NCI-H1417 treated with DMSO at 0.1 percent for 48 hours (cell line): ENCODE data around the gene ACTRT2.

Experiments
- DNase-seq: peaks from one replicate; lab custom pipeline; 2025; lab: John Stamatoyannopoulos, UW

ACTRT2 gene

DNA sequence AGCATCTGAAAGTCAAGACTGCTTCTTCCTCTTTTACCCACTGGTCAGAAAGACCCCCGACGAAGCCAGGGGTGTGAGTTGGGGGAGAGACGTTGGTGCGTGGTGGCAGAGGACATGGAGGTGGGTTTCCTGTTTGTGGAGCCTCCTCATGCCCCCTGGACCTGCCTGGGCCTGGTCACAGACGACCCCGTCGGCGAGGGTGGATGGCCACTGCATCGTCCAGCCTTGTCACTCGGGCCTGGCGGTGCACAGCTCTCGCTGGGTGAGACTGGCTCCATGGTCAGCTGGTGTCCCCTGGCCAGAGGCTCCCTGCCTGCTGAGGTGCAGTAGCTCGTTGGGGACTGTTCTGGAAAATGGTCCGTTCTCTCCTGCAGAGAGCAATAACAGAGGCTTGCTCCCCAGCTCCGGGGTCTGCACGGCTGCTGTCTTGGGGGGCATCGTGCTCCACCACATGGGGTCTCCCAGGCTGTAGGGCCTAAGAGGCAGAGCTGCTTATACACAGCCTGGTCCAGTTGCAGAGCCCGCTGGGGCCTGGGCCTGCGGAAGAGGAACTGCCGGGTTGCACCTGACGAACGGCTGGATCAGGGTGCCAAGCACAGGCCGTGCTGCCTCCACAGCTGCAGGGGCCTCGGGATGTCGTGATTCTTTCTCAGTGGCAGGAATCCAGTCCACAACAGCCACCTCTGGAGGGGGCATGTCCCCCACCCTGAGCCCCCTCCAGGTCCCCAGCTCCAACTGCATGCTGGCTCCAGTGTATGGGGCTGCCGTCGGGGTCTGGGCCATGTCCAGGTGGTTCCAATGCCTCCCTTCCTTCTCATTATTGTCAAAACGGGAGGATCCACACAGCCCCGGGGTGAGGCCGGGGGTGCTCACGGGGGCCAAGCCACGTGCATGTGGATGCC, 18.0 kb upstream of the ACTRT2 start:
- DNase-seq, result no peak

DNA sequence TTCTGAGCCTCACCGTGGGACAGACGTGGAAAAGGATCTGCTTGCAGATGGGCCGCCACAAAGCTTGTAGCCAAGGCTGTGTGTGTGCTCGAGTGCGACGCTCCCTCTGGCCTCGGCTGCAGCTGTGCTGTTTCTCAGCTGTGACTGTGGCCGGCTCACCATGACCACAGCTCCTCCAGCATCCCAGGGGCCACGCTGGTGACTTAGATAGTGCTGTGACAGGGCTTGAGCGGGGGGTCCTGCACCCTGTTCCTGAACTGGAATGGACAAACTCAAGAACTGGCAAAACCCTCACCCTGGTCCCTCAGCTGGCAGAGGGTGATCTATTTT, 17.4 kb upstream of the ACTRT2 start:
- DNase-seq, result no peak

GRCh38 chr1:3004285-3005205, 16.7 kb upstream of the ACTRT2 start:
- no peak for DNase-seq

- DNase-seq, result no peak
Observed at GRCh38 chr1:3005771-3006170, 15.5 kb upstream of the ACTRT2 start.

GRCh38 chr1:3007298-3008147, 13.7 kb upstream of the ACTRT2 start:
- DNase-seq, result no peak

- no peak for DNase-seq
Observed at GRCh38 chr1:3009021-3009420, 12.2 kb upstream of the ACTRT2 start.

- no peak for DNase-seq
Observed at GRCh38 chr1:3009556-3009955, 11.7 kb upstream of the ACTRT2 start.

GRCh38 chr1:3011127-3011526, 10.1 kb upstream of the ACTRT2 start:
- no peak for DNase-seq

DNA sequence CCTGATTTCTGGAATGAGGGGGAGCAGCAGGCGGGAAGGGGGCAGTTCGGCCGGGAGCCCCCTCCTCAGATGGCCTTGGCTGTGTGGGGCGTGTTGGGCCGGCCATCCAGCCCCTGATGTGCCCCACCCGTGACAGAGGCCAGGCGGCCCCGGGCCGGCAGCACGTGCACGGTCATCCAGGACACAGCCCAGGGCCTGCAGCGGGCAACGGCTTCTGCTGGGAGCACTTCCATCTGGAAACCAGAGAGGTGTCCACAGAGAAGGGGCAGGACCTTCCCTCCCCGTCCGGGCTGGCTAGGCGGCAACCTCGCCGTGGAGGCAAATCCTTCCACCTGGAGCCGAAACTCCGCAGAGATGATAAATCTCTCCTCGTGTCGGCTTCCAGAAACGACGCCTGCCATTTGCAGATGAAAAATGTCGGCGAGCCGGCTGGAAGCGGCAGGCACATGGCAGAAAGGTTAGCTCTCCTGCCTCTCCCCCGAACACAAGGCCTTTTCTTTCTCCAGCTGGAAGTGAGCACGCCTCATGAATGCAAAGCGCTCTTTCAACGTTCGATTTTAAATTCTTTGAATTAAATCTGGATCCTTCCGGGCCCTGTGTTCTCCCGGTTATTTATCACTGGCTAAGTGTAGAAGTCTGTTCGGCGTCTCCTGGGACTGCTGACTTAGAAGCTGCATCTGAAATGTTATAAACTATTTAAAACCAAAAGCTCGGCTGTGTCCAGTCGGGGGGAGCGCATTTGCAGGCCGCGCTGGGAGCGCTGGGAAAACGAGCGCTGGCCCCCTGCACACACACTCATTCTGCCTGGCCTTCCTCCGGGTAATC, 9.4 kb upstream of the ACTRT2 start:
- DNase-seq, result no peak

- no peak for DNase-seq
Observed at GRCh38 chr1:3012456-3013291, 8.6 kb upstream of the ACTRT2 start.

DNA sequence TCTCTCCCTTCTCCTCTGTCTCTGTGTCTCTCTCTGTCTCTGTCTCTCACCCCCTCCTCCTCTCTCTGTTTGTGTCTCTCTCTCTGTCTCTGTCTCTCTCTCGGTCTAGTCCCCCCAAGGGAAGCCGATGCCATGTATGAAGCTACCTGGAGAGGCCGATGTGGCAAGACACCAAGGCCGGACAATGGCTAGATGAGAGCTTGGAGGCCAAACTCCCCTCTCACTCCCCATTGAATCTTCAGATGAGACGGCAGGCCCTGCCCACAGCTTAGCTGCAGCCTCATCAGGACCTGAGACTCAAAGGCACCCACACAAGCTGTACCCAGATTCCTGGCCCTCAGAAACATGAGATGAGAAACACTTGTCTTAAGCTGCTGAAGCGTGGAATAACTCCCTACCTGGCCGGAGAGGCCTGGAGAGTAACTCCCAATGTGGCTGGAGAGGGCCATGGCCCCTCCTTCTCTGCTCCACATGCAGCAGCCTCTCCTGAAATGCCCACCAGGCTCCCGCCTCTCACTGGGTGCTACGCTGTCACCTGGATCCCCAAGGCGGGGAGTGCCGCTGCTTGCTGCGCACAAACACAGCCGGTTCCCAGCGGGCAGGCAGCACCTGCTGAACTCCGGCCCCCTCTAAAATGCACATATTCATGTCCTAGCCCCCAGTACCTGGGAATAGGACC, 7.8 kb upstream of the ACTRT2 start:
- no peak for DNase-seq

- no peak for DNase-seq
Observed at GRCh38 chr1:3014050-3014440, 7.2 kb upstream of the ACTRT2 start.

- no peak for DNase-seq
Observed at GRCh38 chr1:3014443-3015268, 6.6 kb upstream of the ACTRT2 start.

- no peak for DNase-seq
Observed at GRCh38 chr1:3015269-3015635, 6.0 kb upstream of the ACTRT2 start.

DNA sequence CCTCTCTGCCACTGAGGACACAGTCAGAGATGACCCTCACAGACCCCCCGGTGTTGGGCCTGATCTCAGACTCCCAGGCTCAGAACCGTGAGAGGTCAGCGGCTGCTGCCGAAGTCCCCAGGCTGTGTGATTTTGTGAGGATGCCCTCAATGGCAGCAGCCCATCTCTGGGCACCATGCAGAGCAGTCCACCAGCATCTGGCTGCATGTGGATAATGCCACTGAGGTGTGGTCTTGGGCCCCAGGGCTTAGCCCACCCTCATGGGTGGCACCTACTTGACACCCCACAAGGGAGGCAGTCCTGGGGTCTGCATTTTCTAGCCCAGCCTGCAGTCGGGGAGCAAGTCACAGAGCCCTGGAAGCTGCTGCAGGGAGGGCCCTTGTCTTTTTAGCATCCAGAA, 5.5 kb upstream of the ACTRT2 start:
- no peak for DNase-seq

DNA sequence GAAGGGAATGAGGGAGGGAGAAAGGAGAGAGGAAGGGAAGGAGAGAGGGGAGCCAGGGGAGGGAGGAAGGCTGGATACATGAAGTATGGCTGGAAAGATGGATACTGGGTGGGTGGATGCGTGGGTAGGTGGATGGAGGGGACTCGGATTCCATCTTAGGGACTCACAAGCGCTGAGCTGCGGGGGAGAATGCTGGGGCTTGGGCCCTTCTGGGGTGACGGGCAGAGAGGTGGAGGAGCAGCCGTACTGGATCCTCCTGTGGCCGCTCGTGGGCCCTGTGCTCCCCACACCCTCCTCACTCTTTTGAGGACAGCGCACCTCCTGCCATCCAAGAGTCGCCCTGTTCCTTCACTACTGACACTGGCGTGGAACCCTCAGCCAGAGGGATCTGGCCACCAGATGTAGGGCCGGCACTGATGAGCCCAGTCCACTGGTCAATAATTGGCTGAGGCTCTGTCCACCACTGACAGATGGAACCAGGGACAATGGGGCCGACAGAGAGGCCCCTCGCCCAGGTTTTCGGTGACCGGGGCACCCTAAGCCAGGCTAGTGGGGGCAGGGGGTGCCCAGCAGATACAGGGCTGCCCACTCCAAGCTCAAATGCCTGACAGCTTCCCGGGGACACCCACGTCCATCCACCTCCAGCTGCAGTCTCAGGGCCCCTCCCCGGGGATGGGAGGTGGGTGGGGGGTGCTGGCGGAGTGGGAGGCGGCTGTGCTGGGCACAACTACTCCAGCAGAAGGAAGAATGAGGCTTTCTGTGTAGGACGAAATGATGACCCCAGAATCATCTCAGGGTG, 4.4 kb upstream of the ACTRT2 start:
- DNase-seq, result no peak

- no peak for DNase-seq
Observed at GRCh38 chr1:3017440-3018050, 3.7 kb upstream of the ACTRT2 start.

DNA sequence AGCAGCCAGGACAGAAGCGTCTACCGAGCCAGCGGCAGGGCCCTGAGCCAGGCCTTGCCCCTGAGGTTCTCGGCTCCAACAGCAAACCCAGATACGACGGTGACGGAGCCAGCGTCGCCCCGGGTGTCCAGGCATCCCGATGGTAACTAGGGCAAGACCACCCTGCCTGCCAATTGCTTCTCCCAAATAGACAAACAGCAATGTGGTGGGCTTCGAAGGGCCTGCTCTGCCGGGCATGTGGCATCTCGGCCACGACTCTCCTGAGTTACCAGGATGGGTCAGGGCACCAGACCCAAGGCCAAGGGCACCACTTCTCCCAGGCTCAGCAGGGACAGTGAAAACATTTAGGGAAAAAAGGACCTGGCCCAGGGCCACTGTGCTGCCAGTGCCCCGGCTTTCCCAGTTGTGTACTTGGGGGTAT, 3.2 kb upstream of the ACTRT2 start:
- no peak for DNase-seq
